ENCODE results near the gene UPK3A.

The UPK3A gene

DNA sequence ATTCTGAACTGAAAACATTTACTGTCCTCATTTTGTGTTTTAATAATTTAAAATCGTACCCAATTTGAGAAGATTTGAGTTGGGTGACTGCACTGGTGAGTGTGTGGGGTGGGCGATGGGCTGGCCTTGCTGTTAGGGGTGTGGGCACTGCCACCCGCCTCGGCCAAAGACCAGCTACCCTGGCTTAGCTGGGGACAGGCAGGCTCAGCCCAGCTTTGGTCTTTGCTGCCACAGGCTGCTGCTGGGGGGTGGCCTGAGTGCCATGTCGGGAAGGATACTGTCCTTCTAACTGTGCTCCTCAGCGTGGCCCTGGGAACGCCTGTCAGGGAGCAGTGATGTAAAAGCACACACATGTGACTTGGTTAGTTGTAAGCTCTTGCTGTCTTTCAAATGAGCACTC is 47.3 kb downstream of the UPK3A start:
- no peak for DNase-seq

DNA sequence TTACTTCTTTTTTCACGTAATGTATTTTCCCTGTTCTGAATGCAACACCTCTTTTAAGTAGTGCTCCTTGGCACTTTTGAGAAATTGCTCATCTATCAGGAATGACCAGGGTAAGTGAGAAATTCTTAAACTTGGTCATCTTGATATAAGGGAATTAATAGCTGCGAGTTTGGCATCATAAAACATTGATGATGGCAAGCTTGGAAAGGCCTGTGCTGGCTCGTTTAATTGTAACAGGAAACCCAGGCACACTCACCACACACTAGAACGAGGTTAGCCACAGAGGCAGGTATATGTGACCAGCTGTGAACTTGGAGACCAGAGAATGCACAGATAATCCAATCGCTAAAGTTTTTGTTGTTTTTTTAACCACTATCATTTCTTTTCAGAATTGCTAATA is 49.3 kb downstream of the UPK3A start:
- DNase-seq: no peak

DNA sequence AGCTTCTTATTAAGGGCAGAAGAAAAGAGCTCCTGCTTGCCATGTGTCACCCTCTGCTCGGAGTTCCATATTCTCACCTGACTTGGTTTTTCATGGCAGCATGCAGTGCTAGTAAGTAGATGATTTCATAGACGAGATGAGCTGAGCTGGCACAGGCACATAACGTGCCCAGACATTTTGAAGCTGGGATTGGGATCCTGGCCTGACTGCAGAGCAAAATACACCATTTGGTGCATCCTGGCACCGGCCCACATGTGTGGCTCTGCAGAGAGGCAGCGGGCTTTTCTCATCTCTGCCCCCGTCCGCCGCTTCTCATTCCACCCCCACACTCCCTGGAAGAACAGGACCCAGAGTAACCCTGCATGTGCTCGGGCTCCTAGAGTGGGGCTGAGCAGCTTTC is 49.8 kb downstream of the UPK3A start:
- DNase-seq: no peak

DNA sequence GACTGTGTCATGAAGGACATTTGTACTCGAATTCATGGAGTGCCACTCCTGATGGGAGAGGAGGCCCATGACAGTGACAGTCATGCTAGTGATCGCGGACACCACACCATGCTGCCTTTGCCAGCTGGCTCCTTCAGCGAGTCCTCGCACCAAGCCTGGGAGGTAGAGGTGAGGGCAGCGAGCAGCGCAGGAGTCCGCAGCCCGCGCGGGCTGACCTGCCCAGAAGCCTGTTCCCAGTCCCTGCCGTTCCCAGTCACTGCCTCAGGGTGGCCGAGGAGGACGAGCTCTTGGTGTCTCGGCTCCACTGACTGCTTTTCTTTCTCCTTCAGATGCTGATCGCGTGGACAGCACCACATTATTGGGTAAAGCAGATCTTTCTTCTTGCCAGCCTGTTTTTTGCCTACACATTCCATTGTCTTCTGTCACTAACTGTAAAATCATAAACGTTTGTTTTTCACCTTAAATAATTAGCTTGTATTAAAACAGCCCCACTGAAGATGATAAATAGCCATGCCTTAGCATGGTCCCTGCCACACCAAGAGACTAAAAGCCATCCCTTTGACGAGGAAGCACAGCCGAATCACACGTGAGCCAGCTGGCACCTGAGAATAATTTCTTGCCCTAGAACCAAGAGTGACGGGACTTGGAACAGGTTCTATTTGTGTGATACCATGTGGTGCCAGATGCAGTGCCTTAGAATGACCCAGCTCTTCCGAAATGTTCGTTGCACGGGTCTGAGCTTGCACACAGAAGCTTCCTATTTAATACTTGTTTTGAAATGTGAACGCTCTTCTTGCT is 50.5 kb downstream of the UPK3A start:
- peak; percentile 36 for DNase-seq

DNA sequence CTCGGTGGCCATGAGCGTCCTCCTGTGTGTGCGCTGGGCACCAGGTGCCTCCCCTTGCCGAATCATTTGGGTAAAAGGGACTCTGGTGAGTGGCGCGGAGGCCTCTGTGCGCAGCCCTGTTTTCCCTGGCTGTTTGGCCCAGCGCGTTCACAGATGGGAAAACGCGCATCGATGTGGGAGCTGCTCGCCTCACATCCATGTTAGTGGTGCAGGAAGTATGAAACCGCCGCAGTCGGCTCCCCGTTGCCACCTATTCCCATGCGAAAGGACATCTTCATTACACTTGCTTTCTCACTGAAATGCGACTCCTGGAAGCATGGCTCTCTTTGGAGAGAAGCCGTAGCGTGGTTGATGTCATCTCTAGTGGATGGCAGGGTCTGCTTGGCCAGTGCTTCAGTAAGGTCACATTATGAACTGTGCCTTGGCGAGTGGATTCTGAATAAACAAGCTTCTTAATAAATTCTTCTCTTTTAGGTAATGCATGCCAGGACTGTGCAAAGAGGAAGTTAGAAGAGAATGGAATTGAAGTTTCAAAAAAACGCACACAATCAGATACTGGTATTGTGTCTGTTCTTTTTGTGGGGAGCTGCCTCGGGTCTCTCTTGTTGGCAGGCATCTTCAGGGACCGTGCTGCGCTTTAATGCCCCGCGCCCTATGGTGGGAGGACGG is 51.2 kb downstream of the UPK3A start:
- DNase-seq: no peak

DNA sequence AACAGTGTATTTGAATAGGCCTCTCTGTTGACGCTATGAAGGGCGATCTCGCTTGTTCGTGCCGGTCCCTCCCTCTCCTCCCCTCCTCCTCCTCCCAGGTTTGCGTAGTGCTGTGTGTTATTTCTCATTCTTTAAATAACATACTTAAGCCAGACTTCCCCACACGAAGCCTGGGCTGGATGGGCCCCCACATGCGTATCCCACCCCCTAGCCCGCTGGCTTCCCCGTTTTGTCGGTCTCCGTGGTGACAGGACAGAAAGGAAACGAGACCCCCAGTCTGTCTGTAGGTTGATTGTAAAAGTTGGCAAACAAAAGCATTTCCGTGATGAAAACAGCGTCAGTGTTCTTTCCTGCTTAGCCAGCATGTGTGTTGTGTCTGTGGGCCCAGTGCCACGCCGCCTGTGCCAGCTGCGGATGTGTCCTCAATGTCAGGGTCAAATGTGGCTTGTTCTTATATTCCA is 52.3 kb downstream of the UPK3A start:
- DNase-seq: no peak

DNA sequence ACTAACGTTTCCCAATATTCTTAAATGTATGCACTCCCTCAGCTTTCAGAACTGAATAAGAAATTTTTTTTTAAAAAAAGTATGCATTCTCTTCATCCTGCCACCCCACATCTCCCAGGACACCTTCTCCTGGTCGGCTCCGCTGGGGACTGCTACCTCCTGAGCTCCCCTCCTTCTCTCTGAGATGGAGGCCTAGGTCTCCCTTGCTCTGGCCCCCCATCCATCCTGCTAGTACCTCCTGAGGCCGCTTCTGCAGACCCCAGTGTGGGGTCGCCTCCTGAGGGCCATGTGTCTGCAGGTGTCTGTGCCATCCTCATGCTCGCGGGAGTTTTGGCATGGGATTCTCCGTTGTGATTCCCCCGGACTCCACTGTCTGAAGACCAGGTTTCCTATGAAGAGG is 52.8 kb downstream of the UPK3A start:
- no peak for DNase-seq

DNA sequence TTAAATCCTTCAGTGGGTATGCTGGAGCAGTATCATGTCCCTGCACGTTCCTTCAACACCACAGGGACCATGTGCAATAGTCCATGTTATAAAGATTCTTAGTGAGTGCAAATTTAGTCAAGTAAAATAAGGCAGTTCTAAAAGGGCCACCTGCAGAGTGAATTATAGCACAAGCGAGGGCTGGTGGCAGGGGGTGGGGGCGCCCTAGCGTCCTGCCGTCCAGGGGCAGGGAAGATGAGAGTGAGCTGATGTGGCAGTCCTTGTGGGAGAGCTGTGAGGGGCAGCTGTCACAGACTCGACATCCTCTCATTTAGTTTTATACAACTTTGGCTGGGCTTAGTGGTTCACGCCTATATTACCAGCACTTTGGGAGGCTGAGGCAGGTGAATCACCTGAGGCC is 54.0 kb downstream of the UPK3A start:
- no peak for DNase-seq

DNA sequence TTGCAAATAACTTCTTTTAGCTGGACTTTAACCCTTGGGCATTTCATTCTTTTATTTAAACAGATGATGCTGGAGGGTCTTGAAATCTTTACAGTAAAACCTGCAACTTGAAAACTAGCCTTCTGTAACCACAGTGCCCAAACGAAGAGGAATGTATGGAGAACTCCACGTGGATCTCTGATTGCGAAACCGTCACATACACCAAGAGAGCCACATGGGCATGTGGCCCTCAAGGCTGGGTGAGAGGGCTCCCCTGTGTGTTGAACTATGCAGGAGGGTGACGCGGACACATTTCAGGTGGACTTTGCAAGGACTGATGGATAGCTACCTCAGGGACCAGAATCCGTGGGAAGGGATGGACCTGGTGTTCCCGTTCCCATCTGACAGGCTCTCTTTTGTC is 55.6 kb downstream of the UPK3A start:
- no peak for DNase-seq

DNA sequence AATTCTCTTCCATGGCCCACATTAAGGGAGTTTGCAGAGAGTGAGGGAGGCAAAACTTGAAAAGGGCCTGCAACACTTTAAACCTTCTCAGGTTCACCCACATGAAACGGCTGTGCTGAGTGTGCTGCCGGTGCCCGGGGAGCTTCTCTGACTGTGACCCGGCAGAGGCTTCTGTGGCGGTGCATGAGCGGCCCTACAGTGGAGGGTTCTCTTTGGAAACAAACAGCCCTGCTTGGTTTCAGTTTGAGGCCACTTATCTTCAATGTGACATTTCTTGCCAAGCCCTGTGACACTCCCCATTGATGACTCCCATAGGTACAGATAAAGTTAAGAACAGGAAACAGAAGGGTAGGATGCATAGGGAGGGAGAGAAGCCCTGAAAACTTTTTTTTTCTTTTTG is 56.7 kb downstream of the UPK3A start:
- no peak for DNase-seq

DNA sequence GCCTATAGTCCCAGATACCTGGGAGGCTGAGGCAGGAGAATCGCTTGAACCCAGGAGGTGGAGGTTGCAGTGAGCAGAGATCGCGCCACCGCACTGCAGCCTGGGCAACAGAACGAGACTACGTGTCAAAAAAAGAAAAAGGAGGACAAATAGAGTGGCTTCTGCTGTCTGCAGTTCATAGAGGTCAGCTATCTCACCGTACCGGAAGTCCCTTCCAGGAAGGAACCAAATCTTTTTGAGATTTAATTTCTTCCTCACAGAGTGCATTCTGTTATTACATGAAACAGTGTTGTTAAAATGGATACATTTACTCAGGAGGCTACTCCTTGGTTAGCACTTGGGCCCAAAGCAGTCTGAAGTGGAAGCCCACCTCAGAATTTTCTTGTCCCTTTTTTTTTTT is 58.4 kb downstream of the UPK3A start:
- DNase-seq: no peak

DNA sequence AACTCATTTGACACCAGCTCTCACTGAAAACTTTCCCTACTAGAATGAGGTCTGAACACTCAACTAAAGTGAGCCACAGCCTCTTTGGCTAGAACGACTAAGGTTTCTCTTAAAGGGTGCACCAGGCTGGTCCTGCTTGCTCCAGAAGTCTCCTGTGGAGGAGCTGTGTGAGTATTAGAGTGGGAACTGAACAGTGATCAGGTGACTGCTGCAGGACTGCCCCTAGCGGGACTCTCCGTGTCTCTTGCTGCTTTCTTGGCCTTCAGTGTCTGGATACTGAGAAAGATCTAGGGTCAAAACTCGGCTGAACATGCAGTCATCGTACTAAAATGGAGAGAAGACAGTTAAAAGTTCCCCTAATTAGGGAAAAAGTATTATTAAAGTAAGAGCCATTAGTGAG is 59.6 kb downstream of the UPK3A start:
- no peak for DNase-seq

All from retina (tissue), 1 donor.